ENCODE results near the gene LRFN3. TPM values are rescaled to one million over a fixed set of nuclear protein-coding genes. Genes with fewer than 3 reads are reported as not detected.

LRFN3 gene
- total RNA-seq, 1 experiment from 2014 or later = 10.2 TPM

DNA sequence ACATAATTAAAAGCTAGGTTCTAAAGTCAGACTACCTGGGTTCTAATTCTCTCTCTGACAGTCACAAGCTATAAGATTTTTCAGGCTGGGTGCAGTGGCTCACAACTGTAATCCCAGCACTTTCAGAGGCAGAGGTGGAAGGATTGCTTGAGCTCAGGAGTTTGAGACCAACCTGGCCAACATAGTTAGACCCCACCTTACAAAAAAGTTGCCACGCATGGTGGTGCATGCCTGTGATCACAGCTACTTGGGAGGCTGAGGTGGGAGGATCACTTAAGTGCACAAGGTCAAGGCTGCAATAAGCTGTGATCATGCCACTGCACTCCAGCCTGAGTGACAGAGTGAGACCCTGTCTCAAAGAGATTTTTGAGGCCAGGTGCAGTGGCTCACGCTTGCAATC, 41.8 kb upstream of the LRFN3 start:
- no peak overlapping the region for H3K4me3 ChIP-seq (ENCODE audit: low read depth, low read length)
- no peak for DNase-seq
- Mint-ChIP-seq H3K4me3 (ENCODE audit: unreplicated experiment) (no peak overlapping the region), H3K27me3 (ENCODE audit: insufficient read depth, unreplicated experiment) (no peaks in the 10 kb centered on the region), H3K27ac (ENCODE audit: unreplicated experiment) (no peak overlapping the region), H3K4me1 (ENCODE audit: low read depth, unreplicated experiment) (no peaks in the 10 kb centered on the region), H3K9me3 (ENCODE audit: unreplicated experiment) (no peaks in the 10 kb centered on the region), H3K36me3 (ENCODE audit: insufficient read depth, unreplicated experiment) (peaks cover 6% of the 10 kb centered on the region)
- BruUV-seq (replicated peaks) = no TSS peak
- no peaks in the 10 kb centered on the region for H3K27me3 ChIP-seq (replicated peaks; ENCODE audit: control insufficient read depth, insufficient read depth, low read length)
- ChIA-PET CTCF (no interaction called here), POLR2A (no interaction called here)
- H3K9me3 ChIP-seq = no peaks in the 10 kb centered on the region
- no peaks in the 10 kb centered on the region for H3K36me3 ChIP-seq (ENCODE audit: control insufficient read depth, insufficient read depth, low read length)
- TF ChIP-seq, protein P1, sequence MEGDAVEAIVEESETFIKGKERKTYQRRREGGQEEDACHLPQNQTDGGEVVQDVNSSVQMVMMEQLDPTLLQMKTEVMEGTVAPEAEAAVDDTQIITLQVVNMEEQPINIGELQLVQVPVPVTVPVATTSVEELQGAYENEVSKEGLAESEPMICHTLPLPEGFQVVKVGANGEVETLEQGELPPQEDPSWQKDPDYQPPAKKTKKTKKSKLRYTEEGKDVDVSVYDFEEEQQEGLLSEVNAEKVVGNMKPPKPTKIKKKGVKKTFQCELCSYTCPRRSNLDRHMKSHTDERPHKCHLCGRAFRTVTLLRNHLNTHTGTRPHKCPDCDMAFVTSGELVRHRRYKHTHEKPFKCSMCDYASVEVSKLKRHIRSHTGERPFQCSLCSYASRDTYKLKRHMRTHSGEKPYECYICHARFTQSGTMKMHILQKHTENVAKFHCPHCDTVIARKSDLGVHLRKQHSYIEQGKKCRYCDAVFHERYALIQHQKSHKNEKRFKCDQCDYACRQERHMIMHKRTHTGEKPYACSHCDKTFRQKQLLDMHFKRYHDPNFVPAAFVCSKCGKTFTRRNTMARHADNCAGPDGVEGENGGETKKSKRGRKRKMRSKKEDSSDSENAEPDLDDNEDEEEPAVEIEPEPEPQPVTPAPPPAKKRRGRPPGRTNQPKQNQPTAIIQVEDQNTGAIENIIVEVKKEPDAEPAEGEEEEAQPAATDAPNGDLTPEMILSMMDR (IDR thresholded peaks at IDR 0.05; ENCODE audit: insufficient read depth in 1 of 2, low read depth in 1 of 2, low read length in 1 of 2, severe bottlenecking in 1 of 2, unreplicated experiment in 1 of 2) = no peak
- intact Hi-C loops (cut with micrococcal nuclease; ENCODE audit: unreplicated experiment) = no loop called here
- H3K4me1 ChIP-seq = no peaks in the 10 kb centered on the region

DNA sequence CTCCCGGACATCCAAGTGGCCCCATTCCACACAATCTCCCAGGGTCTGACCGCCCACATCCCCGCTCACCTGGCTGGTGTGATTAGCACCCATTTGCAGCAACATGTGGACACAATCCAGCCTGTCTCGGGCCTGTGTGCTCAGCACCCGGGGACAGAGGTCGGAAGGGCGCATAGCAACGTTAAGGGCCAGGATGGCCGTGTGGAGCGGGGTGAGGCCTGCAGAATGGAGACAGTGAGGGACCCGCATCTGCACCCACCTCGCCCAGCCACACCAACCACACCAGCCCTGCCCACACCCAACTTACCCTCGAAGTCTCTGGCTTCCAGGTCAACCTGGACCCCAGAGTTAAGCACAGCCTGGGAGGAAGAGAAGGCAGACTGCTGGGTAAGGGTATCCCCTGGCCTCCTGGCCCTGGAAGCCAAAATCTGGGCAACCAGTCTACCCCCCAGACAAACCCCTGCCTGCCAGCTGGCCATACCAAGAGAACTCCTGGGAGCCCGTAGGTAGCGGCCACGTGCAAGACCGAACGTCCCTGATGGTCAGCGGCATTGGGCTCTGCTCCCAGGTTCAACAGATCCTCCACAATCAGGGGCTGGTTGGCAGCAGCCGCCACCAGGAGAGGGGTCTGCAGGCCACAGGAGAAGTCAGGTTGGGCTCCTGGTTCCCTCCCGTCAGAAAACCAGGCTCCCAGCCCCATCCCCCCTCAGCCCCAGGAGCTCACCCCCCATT, 40.1 kb upstream of the LRFN3 start:
- Histone ChIP-seq H3K4me1 (no peaks in the 10 kb centered on the region), H3K27me3 (replicated peaks; ENCODE audit: control insufficient read depth, insufficient read depth, low read length) (no peaks in the 10 kb centered on the region), H3K9me3 (no peaks in the 10 kb centered on the region), H3K4me3 (ENCODE audit: low read depth, low read length) (no peak overlapping the region), H3K36me3 (ENCODE audit: control insufficient read depth, insufficient read depth, low read length) (no peaks in the 10 kb centered on the region)
- CTCF ChIA-PET = no interaction called here
- POLR2A ChIA-PET = no interaction called here
- TF ChIP-seq, protein P1 (IDR thresholded peaks at IDR 0.05; ENCODE audit: insufficient read depth in 1 of 2, low read depth in 1 of 2, low read length in 1 of 2, severe bottlenecking in 1 of 2, unreplicated experiment in 1 of 2) = no peak
- Mint-ChIP-seq H3K4me3 (ENCODE audit: unreplicated experiment) (no peak overlapping the region), H3K27me3 (ENCODE audit: insufficient read depth, unreplicated experiment) (no peaks in the 10 kb centered on the region), H3K36me3 (ENCODE audit: insufficient read depth, unreplicated experiment) (peaks cover 11% of the 10 kb centered on the region), H3K9me3 (ENCODE audit: unreplicated experiment) (no peaks in the 10 kb centered on the region), H3K4me1 (ENCODE audit: low read depth, unreplicated experiment) (no peaks in the 10 kb centered on the region), H3K27ac (ENCODE audit: unreplicated experiment) (no peak overlapping the region)
- BruUV-seq (replicated peaks) = no TSS peak
- DNase-seq = no peak
- intact Hi-C loops (cut with micrococcal nuclease; ENCODE audit: unreplicated experiment) = no loop called here

DNA sequence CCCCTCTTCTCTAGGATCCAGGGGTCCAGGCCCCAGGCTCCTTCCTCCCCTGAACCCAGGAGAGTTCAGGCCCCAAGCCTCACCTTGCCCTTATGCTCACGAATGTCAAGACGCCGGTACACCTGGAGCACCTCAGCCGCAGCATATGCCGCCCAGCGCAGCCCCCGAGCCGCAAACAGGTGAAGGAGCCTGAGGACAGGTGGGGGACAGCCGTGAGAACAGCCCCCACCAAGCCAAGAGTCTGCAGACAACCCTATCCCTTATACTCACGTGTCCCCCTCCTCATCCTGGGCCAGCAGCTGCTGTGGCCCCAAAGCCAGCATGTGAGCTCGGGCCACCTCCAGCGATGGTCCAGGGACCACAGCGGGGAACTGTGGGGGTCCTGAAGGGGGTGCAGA, 39.5 kb upstream of the LRFN3 start:
- H3K9me3 Mint-ChIP-seq (ENCODE audit: unreplicated experiment) = no peaks in the 10 kb centered on the region
- H3K9me3 ChIP-seq = no peaks in the 10 kb centered on the region
- ChIA-PET CTCF (no interaction called here), POLR2A (no interaction called here)
- H3K4me1 Mint-ChIP-seq (ENCODE audit: low read depth, unreplicated experiment) = no peaks in the 10 kb centered on the region
- no peak overlapping the region for H3K27ac Mint-ChIP-seq (ENCODE audit: unreplicated experiment)
- H3K36me3 Mint-ChIP-seq (ENCODE audit: insufficient read depth, unreplicated experiment) = peaks cover 11% of the 10 kb centered on the region
- H3K4me1 ChIP-seq = no peaks in the 10 kb centered on the region
- intact Hi-C loops (cut with micrococcal nuclease; ENCODE audit: unreplicated experiment) = no loop called here
- H3K27me3 ChIP-seq (replicated peaks; ENCODE audit: control insufficient read depth, insufficient read depth, low read length) = no peaks in the 10 kb centered on the region
- H3K36me3 ChIP-seq (ENCODE audit: control insufficient read depth, insufficient read depth, low read length) = no peaks in the 10 kb centered on the region
- H3K4me3 ChIP-seq (ENCODE audit: low read depth, low read length) = no peak overlapping the region
- no peak overlapping the region for H3K4me3 Mint-ChIP-seq (ENCODE audit: unreplicated experiment)
- BruUV-seq (replicated peaks) = no TSS peak
- TF ChIP-seq, protein P1 (IDR thresholded peaks at IDR 0.05; ENCODE audit: insufficient read depth in 1 of 2, low read depth in 1 of 2, low read length in 1 of 2, severe bottlenecking in 1 of 2, unreplicated experiment in 1 of 2) = no peak
- no peak for DNase-seq
- H3K27me3 Mint-ChIP-seq (ENCODE audit: insufficient read depth, unreplicated experiment) = no peaks in the 10 kb centered on the region
